A549 (cell line): ENCODE results near the gene TERF2IP. TPM values are rescaled to one million over a fixed set of nuclear protein-coding genes. Genes with fewer than 3 reads are reported as not detected.
A peak's percentile ranks its signal among the peaks of the same experiment; 100 is the strongest.

Source experiments
- BHLHE40 ChIP-seq: IDR thresholded peaks from 2 replicates; pipeline ENCODE4 v1.6.1; 2012; ENCODE audit warnings: low read depth, low read length, inconsistent platforms
- CBX2 ChIP-seq: fragments of 200-600 bp; sonication (generic); IDR thresholded peaks from 2 replicates; pipeline ENCODE4 v1.6.1; 2016; ENCODE audit warnings: low read depth, mild to moderate bottlenecking, borderline replicate concordance
- CBX8 ChIP-seq: fragments of 200-600 bp; sonication (generic); IDR thresholded peaks from 2 replicates; pipeline ENCODE4 v1.6.1; 2016
- CEBPB ChIP-seq, 2 experiments: fragments of >200 bp in 1 of 2; sonication (Bioruptor Twin) in 1 of 2; formaldehyde crosslinking in 1 of 2; IDR thresholded peaks; 2 replicates each; pipeline ENCODE4 v1.6.1; 2012 to 2016
- CHD2 ChIP-seq: fragments of 150-350 bp; IDR thresholded peaks from 2 replicates; pipeline ENCODE4 v1.6.1; 2014; ENCODE audit warnings: low read length; ENCODE audit not compliant: partially characterized antibody
- CHD4 ChIP-seq: fragments of 200-600 bp; sonication (generic); IDR thresholded peaks from 2 replicates; pipeline ENCODE4 v1.6.1; 2016; ENCODE audit warnings: antibody characterized with exemption, mild to moderate bottlenecking, borderline replicate concordance
- FOSL2 ChIP-seq, 2 experiments: fragments of 450-650 bp in 1 of 2; fragments of >200 bp in 1 of 2; sonication (Bioruptor Twin) in 1 of 2; formaldehyde crosslinking; IDR thresholded peaks; 2 replicates each; pipeline versions ENCODE4 v1.5.0 to v1.6.1; 2016 to 2020; ENCODE audit warnings: mild to moderate bottlenecking in 1 of 2, moderate library complexity in 1 of 2
- FOXS1 ChIP-seq: fragments of 250-450 bp; sonication (Bioruptor Pico); IDR thresholded peaks from 2 replicates; pipeline ENCODE4 v1.5.0; 2020; ENCODE audit warnings: mild to moderate bottlenecking, moderate library complexity
- HEYL ChIP-seq: fragments of 250-450 bp; sonication (Bioruptor Pico); IDR thresholded peaks from 2 replicates; pipeline ENCODE4 v1.8.0; 2021; ENCODE audit warnings: mild to moderate bottlenecking, moderate library complexity
- HOXA7 ChIP-seq: fragments of 250-450 bp; sonication (Bioruptor Pico); IDR thresholded peaks from 2 replicates; pipeline ENCODE4 v1.5.0; 2020; ENCODE audit warnings: mild to moderate bottlenecking, moderate library complexity
- HOXB13 ChIP-seq: fragments of 250-450 bp; sonication (Bioruptor Pico); IDR thresholded peaks from 2 replicates; pipeline ENCODE4 v1.5.0; 2020; ENCODE audit warnings: low read depth, mild to moderate bottlenecking, moderate library complexity
- HOXB5 ChIP-seq: fragments of 250-450 bp; sonication (Bioruptor Pico); IDR thresholded peaks from 2 replicates; pipeline ENCODE4 v1.5.0; 2020; ENCODE audit warnings: mild to moderate bottlenecking, moderate library complexity
- JUN ChIP-seq, 2 experiments: fragments of >200 bp; sonication (Bioruptor Twin); formaldehyde crosslinking; IDR thresholded peaks; 2 replicates in 1 of 2; 3 replicates in 1 of 2; pipeline ENCODE4 v1.6.1; 2016 to 2017
- MAFK ChIP-seq: fragments of 450-650 bp; IDR thresholded peaks from 2 replicates; pipeline ENCODE4 v1.6.1; 2014; ENCODE audit not compliant: partially characterized antibody
- MAZ ChIP-seq: fragments of 150-350 bp; IDR thresholded peaks from 2 replicates; pipeline ENCODE4 v1.6.1; 2014; ENCODE audit warnings: antibody characterized with exemption, low read depth, low read length, borderline replicate concordance
- MYC ChIP-seq: IDR thresholded peaks from 2 replicates; pipeline ENCODE4 v1.6.1; 2012; ENCODE audit warnings: mild to moderate bottlenecking, inconsistent platforms, low read length, improper control_type of control experiment, borderline replicate concordance
- NFE2L2 ChIP-seq: fragments of 150-350 bp; conservative IDR thresholded peaks from 2 replicates; pipeline ENCODE4 v1.6.1; 2014; ENCODE audit warnings: low read length
- NPAS2 ChIP-seq: fragments of 250-450 bp; sonication (Bioruptor Pico); IDR thresholded peaks from 2 replicates; pipeline ENCODE4 v1.8.0; 2022; ENCODE audit warnings: mild to moderate bottlenecking, moderate library complexity, borderline replicate concordance
- RCOR1 ChIP-seq: fragments of 150-350 bp; IDR thresholded peaks from 2 replicates; pipeline ENCODE4 v1.6.1; 2014; ENCODE audit warnings: antibody characterized with exemption, low read length, low read depth
- RFX5 ChIP-seq: fragments of 450-650 bp; IDR thresholded peaks from 2 replicates; pipeline ENCODE4 v1.7.1; 2014; ENCODE audit warnings: antibody characterized with exemption, mild to moderate bottlenecking, moderate library complexity
- SMC3 ChIP-seq: fragments of >200 bp; sonication (Bioruptor Twin); formaldehyde crosslinking; IDR thresholded peaks from 3 replicates; pipeline ENCODE4 v1.6.1; 2018; ENCODE audit warnings: inconsistent platforms
- TFCP2L1 ChIP-seq: fragments of 250-450 bp; sonication (Bioruptor Pico); IDR thresholded peaks from 2 replicates; pipeline ENCODE4 v1.5.0; 2021; ENCODE audit warnings: mild to moderate bottlenecking
- TP53 ChIP-seq: fragments of 250-450 bp; sonication (Bioruptor Pico); IDR thresholded peaks from 2 replicates; pipeline ENCODE4 v1.5.0; 2021; ENCODE audit warnings: mild to moderate bottlenecking, moderate library complexity
- ZC3H11A ChIP-seq: fragments of 450-650 bp; IDR thresholded peaks from 2 replicates; pipeline ENCODE4 v1.6.1; 2014; ENCODE audit warnings: antibody characterized with exemption, mild to moderate bottlenecking
- polyA plus RNA-seq, 4 experiments: library from polyadenylated mRNA; depleted of rRNA in 3 of 4; stranded (reverse); fragments of >200 nt; fragmentation: RNase III in 1 of 4; extraction: RNeasy Plus Mini Kit Qiagen cat#74134 plus additional on column Dnase treatment in 1 of 4; gene quantifications; 2 replicates in 3 of 4; 3 replicates in 1 of 4; pipeline ENCODE4 v1.2.3, GENCODE V29; 2011 to 2017
- TF ChIP-seq, protein P1 (sequence below): fragments of 250-450 bp; sonication (Bioruptor Pico); IDR thresholded peaks from 2 replicates; pipeline ENCODE4 v1.5.0; 2020; ENCODE audit warnings: low read depth, mild to moderate bottlenecking, moderate library complexity
- TF ChIP-seq, protein P2 (sequence below): fragments of 250-450 bp; sonication (Bioruptor Pico); IDR thresholded peaks from 2 replicates; pipeline ENCODE4 v1.5.0; 2021; ENCODE audit warnings: mild to moderate bottlenecking, moderate library complexity, borderline replicate concordance
- TF ChIP-seq, protein P3 (sequence below): IDR thresholded peaks from 2 replicates; pipeline ENCODE4 v1.6.1; 2012
- TF ChIP-seq, protein P4 (sequence below): IDR thresholded peaks from 2 replicates; pipeline ENCODE4 v1.6.1; 2012; ENCODE audit warnings: low read depth, borderline replicate concordance
- TF ChIP-seq, protein P5 (sequence below): fragments of >200 bp; sonication (Bioruptor Twin); formaldehyde crosslinking; IDR thresholded peaks from 3 replicates; pipeline ENCODE4 v1.5.1; 2016
- TF ChIP-seq, protein P6 (sequence below): fragments of 150-350 bp; IDR thresholded peaks from 2 replicates; pipeline ENCODE4 v1.6.1; 2014; ENCODE audit warnings: low read depth, mild to moderate bottlenecking, low read length
- TF ChIP-seq, protein P7 (sequence below): IDR thresholded peaks from 2 replicates; pipeline ENCODE4 v1.6.1; 2012
- TF ChIP-seq, protein P8 (sequence below): fragments of >200 bp; sonication (Bioruptor Twin); formaldehyde crosslinking; IDR thresholded peaks from 3 replicates; pipeline ENCODE4 v1.6.1; 2016
- TF ChIP-seq, protein P9 (sequence below): fragments of >200 bp; sonication (Bioruptor Twin); formaldehyde crosslinking; IDR thresholded peaks from 2 replicates; pipeline ENCODE4 v1.6.1; 2016

Gene TERF2IP
- polyA plus RNA-seq, 2 of the 4 experiments (the other 2 are of a cell fraction) = 26.7 to 37.9 TPM

DNA sequence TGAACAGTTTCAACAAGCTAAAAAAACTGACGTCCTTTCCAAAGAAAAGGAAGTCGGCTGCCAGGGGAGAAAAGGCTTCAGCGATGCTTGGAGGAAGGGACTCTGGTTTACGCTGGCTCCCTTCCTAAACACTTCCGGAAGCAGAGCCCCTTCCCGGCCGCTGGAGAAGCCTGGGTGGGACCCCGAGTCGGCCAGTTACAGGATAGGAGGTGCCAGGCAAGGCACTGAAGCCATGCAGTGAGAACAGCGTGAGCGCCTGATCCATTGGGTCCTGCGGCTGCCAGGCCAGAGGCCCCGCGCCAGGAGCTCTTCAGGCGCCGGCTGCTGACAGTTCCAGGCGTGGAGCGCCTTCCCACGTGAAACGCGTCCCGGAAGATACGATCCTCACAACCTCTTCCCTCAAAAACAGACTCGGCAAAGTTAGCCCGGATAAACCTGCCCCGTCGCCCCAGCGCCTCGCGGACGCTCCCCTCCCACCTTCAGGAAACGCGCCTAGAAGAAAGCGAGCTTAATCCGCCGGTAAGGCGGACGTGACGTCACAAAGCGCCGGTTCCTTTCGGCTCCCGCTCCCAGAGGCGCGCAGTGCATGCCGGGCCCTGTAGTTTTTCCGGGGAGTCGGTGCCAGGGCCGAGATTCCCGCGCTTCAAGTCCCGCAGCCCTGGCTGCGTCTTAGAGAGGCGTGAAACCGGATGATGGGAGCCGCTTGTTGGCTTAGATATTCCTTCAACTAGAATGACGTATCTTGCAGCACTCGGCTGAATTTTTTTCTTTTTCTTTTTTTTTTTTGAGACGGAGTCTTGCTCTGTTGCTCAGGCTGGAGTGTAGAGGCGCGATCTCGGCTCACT, 24.6 kb upstream of the TERF2IP start, which contains the start of gene ADAT1 (continued):
- no peak for TF ChIP-seq FOSL2 (IDR thresholded peaks at IDR 0.05)
- 0 out of 2 replicates have a peak, but pooled peaks have one; percentile 8 for TF ChIP-seq FOSL2 (CRISPR knock-in tag; IDR thresholded peaks at IDR 0.05)
- TF ChIP-seq SMC3 = no peak
- peak; percentile 51; the same call in 1 of the 2 replicates for TF ChIP-seq MYC
- no peak for TF ChIP-seq ZC3H11A
- TF ChIP-seq, protein P1, sequence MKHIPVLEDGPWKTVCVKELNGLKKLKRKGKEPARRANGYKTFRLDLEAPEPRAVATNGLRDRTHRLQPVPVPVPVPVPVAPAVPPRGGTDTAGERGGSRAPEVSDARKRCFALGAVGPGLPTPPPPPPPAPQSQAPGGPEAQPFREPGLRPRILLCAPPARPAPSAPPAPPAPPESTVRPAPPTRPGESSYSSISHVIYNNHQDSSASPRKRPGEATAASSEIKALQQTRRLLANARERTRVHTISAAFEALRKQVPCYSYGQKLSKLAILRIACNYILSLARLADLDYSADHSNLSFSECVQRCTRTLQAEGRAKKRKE (CRISPR knock-in tag) = no peak
- TF ChIP-seq, protein P2, sequence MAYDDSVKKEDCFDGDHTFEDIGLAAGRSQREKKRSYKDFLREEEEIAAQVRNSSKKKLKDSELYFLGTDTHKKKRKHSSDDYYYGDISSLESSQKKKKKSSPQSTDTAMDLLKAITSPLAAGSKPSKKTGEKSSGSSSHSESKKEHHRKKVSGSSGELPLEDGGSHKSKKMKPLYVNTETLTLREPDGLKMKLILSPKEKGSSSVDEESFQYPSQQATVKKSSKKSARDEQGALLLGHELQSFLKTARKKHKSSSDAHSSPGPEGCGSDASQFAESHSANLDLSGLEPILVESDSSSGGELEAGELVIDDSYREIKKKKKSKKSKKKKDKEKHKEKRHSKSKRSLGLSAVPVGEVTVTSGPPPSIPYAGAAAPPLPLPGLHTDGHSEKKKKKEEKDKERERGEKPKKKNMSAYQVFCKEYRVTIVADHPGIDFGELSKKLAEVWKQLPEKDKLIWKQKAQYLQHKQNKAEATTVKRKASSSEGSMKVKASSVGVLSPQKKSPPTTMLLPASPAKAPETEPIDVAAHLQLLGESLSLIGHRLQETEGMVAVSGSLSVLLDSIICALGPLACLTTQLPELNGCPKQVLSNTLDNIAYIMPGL (CRISPR knock-in tag) = no peak
- no peak for TF ChIP-seq TFCP2L1 (CRISPR knock-in tag)
- TF ChIP-seq JUN (IDR thresholded peaks at IDR 0.05) = peak; percentile 58 to 92; a peak in 4 of 5 replicates
- no peak for TF ChIP-seq MAZ
- TF ChIP-seq HEYL (CRISPR knock-in tag) = no peak
- TF ChIP-seq CBX8 = no peak
- TF ChIP-seq NFE2L2 = no peak
- no peak for TF ChIP-seq BHLHE40
- TF ChIP-seq, protein P3, sequence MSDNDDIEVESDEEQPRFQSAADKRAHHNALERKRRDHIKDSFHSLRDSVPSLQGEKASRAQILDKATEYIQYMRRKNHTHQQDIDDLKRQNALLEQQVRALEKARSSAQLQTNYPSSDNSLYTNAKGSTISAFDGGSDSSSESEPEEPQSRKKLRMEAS = peak; percentile 89
- TF ChIP-seq, protein P4, sequence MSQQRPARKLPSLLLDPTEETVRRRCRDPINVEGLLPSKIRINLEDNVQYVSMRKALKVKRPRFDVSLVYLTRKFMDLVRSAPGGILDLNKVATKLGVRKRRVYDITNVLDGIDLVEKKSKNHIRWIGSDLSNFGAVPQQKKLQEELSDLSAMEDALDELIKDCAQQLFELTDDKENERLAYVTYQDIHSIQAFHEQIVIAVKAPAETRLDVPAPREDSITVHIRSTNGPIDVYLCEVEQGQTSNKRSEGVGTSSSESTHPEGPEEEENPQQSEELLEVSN = peak; percentile 91
- TF ChIP-seq CHD4 = no peak
- TF ChIP-seq MAFK = no peak
- no peak for TF ChIP-seq HOXA7
- TF ChIP-seq, protein P5, sequence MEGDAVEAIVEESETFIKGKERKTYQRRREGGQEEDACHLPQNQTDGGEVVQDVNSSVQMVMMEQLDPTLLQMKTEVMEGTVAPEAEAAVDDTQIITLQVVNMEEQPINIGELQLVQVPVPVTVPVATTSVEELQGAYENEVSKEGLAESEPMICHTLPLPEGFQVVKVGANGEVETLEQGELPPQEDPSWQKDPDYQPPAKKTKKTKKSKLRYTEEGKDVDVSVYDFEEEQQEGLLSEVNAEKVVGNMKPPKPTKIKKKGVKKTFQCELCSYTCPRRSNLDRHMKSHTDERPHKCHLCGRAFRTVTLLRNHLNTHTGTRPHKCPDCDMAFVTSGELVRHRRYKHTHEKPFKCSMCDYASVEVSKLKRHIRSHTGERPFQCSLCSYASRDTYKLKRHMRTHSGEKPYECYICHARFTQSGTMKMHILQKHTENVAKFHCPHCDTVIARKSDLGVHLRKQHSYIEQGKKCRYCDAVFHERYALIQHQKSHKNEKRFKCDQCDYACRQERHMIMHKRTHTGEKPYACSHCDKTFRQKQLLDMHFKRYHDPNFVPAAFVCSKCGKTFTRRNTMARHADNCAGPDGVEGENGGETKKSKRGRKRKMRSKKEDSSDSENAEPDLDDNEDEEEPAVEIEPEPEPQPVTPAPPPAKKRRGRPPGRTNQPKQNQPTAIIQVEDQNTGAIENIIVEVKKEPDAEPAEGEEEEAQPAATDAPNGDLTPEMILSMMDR = no peak
- peak; percentile 95 for TF ChIP-seq CHD2
- no peak for TF ChIP-seq FOXS1 (CRISPR knock-in tag)
- no peak for TF ChIP-seq CEBPB (IDR thresholded peaks at IDR 0.05)
- TF ChIP-seq HOXB5 (CRISPR knock-in tag) = no peak
- TF ChIP-seq NPAS2 = no peak
- TF ChIP-seq, protein P6, sequence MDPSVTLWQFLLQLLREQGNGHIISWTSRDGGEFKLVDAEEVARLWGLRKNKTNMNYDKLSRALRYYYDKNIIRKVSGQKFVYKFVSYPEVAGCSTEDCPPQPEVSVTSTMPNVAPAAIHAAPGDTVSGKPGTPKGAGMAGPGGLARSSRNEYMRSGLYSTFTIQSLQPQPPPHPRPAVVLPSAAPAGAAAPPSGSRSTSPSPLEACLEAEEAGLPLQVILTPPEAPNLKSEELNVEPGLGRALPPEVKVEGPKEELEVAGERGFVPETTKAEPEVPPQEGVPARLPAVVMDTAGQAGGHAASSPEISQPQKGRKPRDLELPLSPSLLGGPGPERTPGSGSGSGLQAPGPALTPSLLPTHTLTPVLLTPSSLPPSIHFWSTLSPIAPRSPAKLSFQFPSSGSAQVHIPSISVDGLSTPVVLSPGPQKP = no peak
- no peak for TF ChIP-seq RFX5
- TF ChIP-seq, protein P7, sequence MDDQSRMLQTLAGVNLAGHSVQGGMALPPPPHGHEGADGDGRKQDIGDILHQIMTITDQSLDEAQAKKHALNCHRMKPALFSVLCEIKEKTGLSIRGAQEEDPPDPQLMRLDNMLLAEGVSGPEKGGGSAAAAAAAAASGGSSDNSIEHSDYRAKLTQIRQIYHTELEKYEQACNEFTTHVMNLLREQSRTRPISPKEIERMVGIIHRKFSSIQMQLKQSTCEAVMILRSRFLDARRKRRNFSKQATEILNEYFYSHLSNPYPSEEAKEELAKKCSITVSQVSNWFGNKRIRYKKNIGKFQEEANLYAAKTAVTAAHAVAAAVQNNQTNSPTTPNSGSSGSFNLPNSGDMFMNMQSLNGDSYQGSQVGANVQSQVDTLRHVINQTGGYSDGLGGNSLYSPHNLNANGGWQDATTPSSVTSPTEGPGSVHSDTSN = peak; percentile 52; the same call in 1 of the 2 replicates
- no peak for TF ChIP-seq RCOR1
- TF ChIP-seq, protein P8, sequence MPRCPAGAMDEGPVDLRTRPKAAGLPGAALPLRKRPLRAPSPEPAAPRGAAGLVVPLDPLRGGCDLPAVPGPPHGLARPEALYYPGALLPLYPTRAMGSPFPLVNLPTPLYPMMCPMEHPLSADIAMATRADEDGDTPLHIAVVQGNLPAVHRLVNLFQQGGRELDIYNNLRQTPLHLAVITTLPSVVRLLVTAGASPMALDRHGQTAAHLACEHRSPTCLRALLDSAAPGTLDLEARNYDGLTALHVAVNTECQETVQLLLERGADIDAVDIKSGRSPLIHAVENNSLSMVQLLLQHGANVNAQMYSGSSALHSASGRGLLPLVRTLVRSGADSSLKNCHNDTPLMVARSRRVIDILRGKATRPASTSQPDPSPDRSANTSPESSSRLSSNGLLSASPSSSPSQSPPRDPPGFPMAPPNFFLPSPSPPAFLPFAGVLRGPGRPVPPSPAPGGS = peak; percentile 93
- no peak for TF ChIP-seq CBX2
- TF ChIP-seq, protein P9, sequence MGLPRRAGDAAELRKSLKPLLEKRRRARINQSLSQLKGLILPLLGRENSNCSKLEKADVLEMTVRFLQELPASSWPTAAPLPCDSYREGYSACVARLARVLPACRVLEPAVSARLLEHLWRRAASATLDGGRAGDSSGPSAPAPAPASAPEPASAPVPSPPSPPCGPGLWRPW = no peak
- TF ChIP-seq HOXB13 (CRISPR knock-in tag) = no peak
- no peak for TF ChIP-seq TP53 (CRISPR knock-in tag)
